ENCODE measurements around the gene GNE.
"Not testable (repeated sequence)": the region's sequence is repeated elsewhere in the genome, so short reads cannot be mapped to it uniquely, and the experiment has no call there.

GNE gene

GRCh38 chr9:36258208-36258995 is at the start of gene GNE:
TSS of gene GNE (minus strand) at chr9:36258448. CDS start at chr9:36249355, 9,093 bp downstream.
- Mint-ChIP-seq H3K9me3 (no peaks in the 10 kb centered on the region), H3K27me3 (no peaks in the 10 kb centered on the region), H3K36me3 (no peaks in the 10 kb centered on the region), H3K4me1 (peaks cover 18% of the 10 kb centered on the region), H3K27ac (peak within 1 kb of the TSS; percentile 93), H3K4me3 (peak within 1 kb of the TSS; percentile 88)
- CTCF ChIA-PET = interaction anchor here (1.0 kb wide), 1 partner anchor 10 kb away, joined by 4 read pairs; no protein-coding TSS in a partner anchor
- peak; percentile 99 for DNase-seq

GRCh38 chr9:36306471-36307306 is 48.4 kb upstream of the GNE start:
- CTCF ChIA-PET = interaction anchor here (0.7 to 1.5 kb wide), 2 partner anchors 22 to 24 kb away, joined by 3 to 7 read pairs; no protein-coding TSS in a partner anchor
- H3K9me3 Mint-ChIP-seq = no peaks in the 10 kb centered on the region
- no peaks in the 10 kb centered on the region for H3K36me3 Mint-ChIP-seq
- peaks cover 17% of the 10 kb centered on the region for H3K4me1 Mint-ChIP-seq
- peaks cover 4% of the 10 kb centered on the region for H3K27me3 Mint-ChIP-seq
- no peak overlapping the region for H3K27ac Mint-ChIP-seq
- H3K4me3 Mint-ChIP-seq = no peak overlapping the region
- no peak for DNase-seq

GRCh38 chr9:36304366-36304765 is 46.1 kb upstream of the GNE start:
- peaks cover 17% of the 10 kb centered on the region for H3K4me1 Mint-ChIP-seq
- H3K36me3 Mint-ChIP-seq, DNase-seq, H3K27ac Mint-ChIP-seq, H3K9me3 Mint-ChIP-seq, H3K4me3 Mint-ChIP-seq, H3K27me3 Mint-ChIP-seq: not testable (repeated sequence)
- CTCF ChIA-PET = interaction anchor here (1.6 kb wide), 1 partner anchor 24 kb away, joined by 6 read pairs; no protein-coding TSS in a partner anchor

- H3K27ac Mint-ChIP-seq = no peak overlapping the region
- peaks cover 5% of the 10 kb centered on the region for H3K4me1 Mint-ChIP-seq
- CTCF ChIA-PET = no interaction called here
- H3K9me3 Mint-ChIP-seq = no peaks in the 10 kb centered on the region
- H3K36me3 Mint-ChIP-seq = no peaks in the 10 kb centered on the region
- H3K4me3 Mint-ChIP-seq = no peak overlapping the region
- peaks cover 4% of the 10 kb centered on the region for H3K27me3 Mint-ChIP-seq
- no peak for DNase-seq
These were observed 43.0 kb upstream of the GNE start for GRCh38 chr9:36301227-36301626.

GRCh38 chr9:36298566-36298965 is 40.3 kb upstream of the GNE start:
- CTCF ChIA-PET = no interaction called here
- peaks cover 3% of the 10 kb centered on the region for H3K27me3 Mint-ChIP-seq
- H3K4me3 Mint-ChIP-seq = no peak overlapping the region
- H3K9me3 Mint-ChIP-seq = no peaks in the 10 kb centered on the region
- no peak overlapping the region for H3K27ac Mint-ChIP-seq
- no peaks in the 10 kb centered on the region for H3K4me1 Mint-ChIP-seq
- H3K36me3 Mint-ChIP-seq = no peaks in the 10 kb centered on the region
- no peak for DNase-seq

- H3K27ac Mint-ChIP-seq = no peak overlapping the region
- no peak overlapping the region for H3K4me3 Mint-ChIP-seq
- H3K4me1 Mint-ChIP-seq = no peaks in the 10 kb centered on the region
- no peak for DNase-seq
- CTCF ChIA-PET = no interaction called here
- H3K36me3 Mint-ChIP-seq = no peaks in the 10 kb centered on the region
- H3K9me3 Mint-ChIP-seq = no peaks in the 10 kb centered on the region
- H3K27me3 Mint-ChIP-seq = no peaks in the 10 kb centered on the region
These were observed 39.5 kb upstream of the GNE start for GRCh38 chr9:36297798-36298197.

GRCh38 chr9:36294996-36295395 is 36.7 kb upstream of the GNE start:
- H3K4me3 Mint-ChIP-seq, H3K27me3 Mint-ChIP-seq, CTCF ChIA-PET, H3K27ac Mint-ChIP-seq, H3K4me1 Mint-ChIP-seq, DNase-seq, H3K9me3 Mint-ChIP-seq, H3K36me3 Mint-ChIP-seq: not testable (repeated sequence)

GRCh38 chr9:36293918-36294317 is 35.7 kb upstream of the GNE start:
- CTCF ChIA-PET = no interaction called here
- H3K4me3 Mint-ChIP-seq = no peak overlapping the region
- peaks cover 6% of the 10 kb centered on the region for H3K27me3 Mint-ChIP-seq
- H3K36me3 Mint-ChIP-seq = no peaks in the 10 kb centered on the region
- H3K4me1 Mint-ChIP-seq = no peaks in the 10 kb centered on the region
- no peaks in the 10 kb centered on the region for H3K9me3 Mint-ChIP-seq
- no peak overlapping the region for H3K27ac Mint-ChIP-seq
- no peak for DNase-seq

- Mint-ChIP-seq H3K36me3 (no peaks in the 10 kb centered on the region), H3K4me3 (no peak overlapping the region), H3K9me3 (no peaks in the 10 kb centered on the region), H3K27ac (no peak overlapping the region), H3K27me3 (peaks cover 9% of the 10 kb centered on the region), H3K4me1 (no peaks in the 10 kb centered on the region)
- CTCF ChIA-PET = no interaction called here
- DNase-seq = no peak
These were observed 34.9 kb upstream of the GNE start for GRCh38 chr9:36293171-36293570.

- Mint-ChIP-seq H3K27me3 (peaks cover 10% of the 10 kb centered on the region), H3K4me3 (no peak overlapping the region), H3K27ac (no peak overlapping the region), H3K4me1 (no peaks in the 10 kb centered on the region), H3K36me3 (no peaks in the 10 kb centered on the region), H3K9me3 (no peaks in the 10 kb centered on the region)
- CTCF ChIA-PET = no interaction called here
- DNase-seq = no peak
These were observed 34.4 kb upstream of the GNE start for GRCh38 chr9:36292641-36293040.

GRCh38 chr9:36290996-36291395 is 32.7 kb upstream of the GNE start:
- CTCF ChIA-PET = no interaction called here
- Mint-ChIP-seq H3K27me3 (peaks cover 10% of the 10 kb centered on the region), H3K27ac (no peak overlapping the region), H3K9me3 (no peaks in the 10 kb centered on the region), H3K4me3 (no peak overlapping the region), H3K4me1 (no peaks in the 10 kb centered on the region), H3K36me3 (no peaks in the 10 kb centered on the region)
- DNase-seq = no peak

GRCh38 chr9:36289836-36290435 is 31.7 kb upstream of the GNE start:
- no peak for DNase-seq
- no peaks in the 10 kb centered on the region for H3K36me3 Mint-ChIP-seq
- no peak overlapping the region for H3K27ac Mint-ChIP-seq
- CTCF ChIA-PET = no interaction called here
- peaks cover 10% of the 10 kb centered on the region for H3K27me3 Mint-ChIP-seq
- no peaks in the 10 kb centered on the region for H3K4me1 Mint-ChIP-seq
- no peak overlapping the region for H3K4me3 Mint-ChIP-seq
- H3K9me3 Mint-ChIP-seq = no peaks in the 10 kb centered on the region

- H3K9me3 Mint-ChIP-seq = no peaks in the 10 kb centered on the region
- H3K27me3 Mint-ChIP-seq = peaks cover 10% of the 10 kb centered on the region
- no peaks in the 10 kb centered on the region for H3K4me1 Mint-ChIP-seq
- CTCF ChIA-PET = interaction anchor here (0.8 to 1.0 kb wide), 2 partner anchors 40 to 42 kb away, joined by 3 to 5 read pairs; no protein-coding TSS in a partner anchor
- H3K4me3 Mint-ChIP-seq = no peak overlapping the region
- no peak for DNase-seq
- no peak overlapping the region for H3K27ac Mint-ChIP-seq
- H3K36me3 Mint-ChIP-seq = no peaks in the 10 kb centered on the region
These were observed 29.8 kb upstream of the GNE start for GRCh38 chr9:36288070-36288469.

- Mint-ChIP-seq H3K27ac (no peak overlapping the region), H3K4me3 (no peak overlapping the region), H3K27me3 (peaks cover 10% of the 10 kb centered on the region), H3K4me1 (no peaks in the 10 kb centered on the region), H3K36me3 (no peaks in the 10 kb centered on the region), H3K9me3 (no peaks in the 10 kb centered on the region)
- no peak for DNase-seq
- CTCF ChIA-PET = interaction anchor here (0.6 to 0.8 kb wide), 2 partner anchors 24 to 135 kb away, joined by 3 to 5 read pairs; no protein-coding TSS in a partner anchor
These were observed 28.1 kb upstream of the GNE start for GRCh38 chr9:36286388-36286787.
